ENCODE measurements around the gene REG1A. TPM values are rescaled to one million over a fixed set of nuclear protein-coding genes. Genes with fewer than 3 reads are reported as not detected.

Gene REG1A
- total and polyA plus RNA-seq, 4 donors = 2.3 to 9.2 (median 4.7) TPM; not detected in 1

DNA sequence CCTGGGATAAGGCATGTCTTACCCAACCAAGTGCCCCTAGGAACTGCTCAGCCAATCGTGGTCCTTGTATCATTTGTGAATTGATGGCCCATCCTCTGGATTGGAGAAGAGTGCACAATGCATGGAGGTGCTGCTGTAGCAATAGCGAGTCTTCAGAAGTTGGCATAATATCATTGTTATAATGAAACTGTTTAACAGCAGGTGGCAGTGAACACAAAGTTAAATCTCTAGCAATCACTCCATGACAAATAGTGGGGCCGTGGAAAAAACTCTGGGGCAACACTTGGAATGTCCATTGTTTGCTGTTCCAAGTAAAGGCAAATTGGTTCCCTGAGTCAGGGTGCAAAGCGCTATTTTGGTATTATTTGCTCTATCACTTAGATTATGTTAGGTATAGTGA, 11.4 kb downstream of the REG1A start:
- no peak overlapping the region for H3K4me3 ChIP-seq
- H3K36me3 ChIP-seq (ENCODE audit: control insufficient read depth in 4 of 4, insufficient read depth in 4 of 4, low read length in 4 of 4) = no peaks in the 10 kb centered on the region
- 84 to 86% methylated on average over 4 of the region's 4 CpGs for WGBS, 2 donors
- H3K9ac ChIP-seq (ENCODE audit: insufficient read depth in 1 of 2, low read length in 2 of 2) = no peak overlapping the region
- peaks cover 0 to 1% (median 0%) of the 10 kb centered on the region in 4 donors for H3K9me3 ChIP-seq (ENCODE audit: control insufficient read depth in 4 of 4, insufficient read depth in 3 of 4, low read length in 3 of 4)
- H3K27ac ChIP-seq (ENCODE audit: low read depth in 1 of 2, low read length in 1 of 2) = no peak overlapping the region
- no peaks in the 10 kb centered on the region for H3K4me1 ChIP-seq (ENCODE audit: control insufficient read depth in 5 of 5, insufficient read depth in 5 of 5, low read length in 5 of 5)
- no peaks in the 10 kb centered on the region for H3K27me3 ChIP-seq (ENCODE audit: control insufficient read depth in 3 of 3, insufficient read depth in 3 of 3, low read length in 2 of 3)
- TF ChIP-seq, protein P1, sequence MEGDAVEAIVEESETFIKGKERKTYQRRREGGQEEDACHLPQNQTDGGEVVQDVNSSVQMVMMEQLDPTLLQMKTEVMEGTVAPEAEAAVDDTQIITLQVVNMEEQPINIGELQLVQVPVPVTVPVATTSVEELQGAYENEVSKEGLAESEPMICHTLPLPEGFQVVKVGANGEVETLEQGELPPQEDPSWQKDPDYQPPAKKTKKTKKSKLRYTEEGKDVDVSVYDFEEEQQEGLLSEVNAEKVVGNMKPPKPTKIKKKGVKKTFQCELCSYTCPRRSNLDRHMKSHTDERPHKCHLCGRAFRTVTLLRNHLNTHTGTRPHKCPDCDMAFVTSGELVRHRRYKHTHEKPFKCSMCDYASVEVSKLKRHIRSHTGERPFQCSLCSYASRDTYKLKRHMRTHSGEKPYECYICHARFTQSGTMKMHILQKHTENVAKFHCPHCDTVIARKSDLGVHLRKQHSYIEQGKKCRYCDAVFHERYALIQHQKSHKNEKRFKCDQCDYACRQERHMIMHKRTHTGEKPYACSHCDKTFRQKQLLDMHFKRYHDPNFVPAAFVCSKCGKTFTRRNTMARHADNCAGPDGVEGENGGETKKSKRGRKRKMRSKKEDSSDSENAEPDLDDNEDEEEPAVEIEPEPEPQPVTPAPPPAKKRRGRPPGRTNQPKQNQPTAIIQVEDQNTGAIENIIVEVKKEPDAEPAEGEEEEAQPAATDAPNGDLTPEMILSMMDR (IDR thresholded peaks at IDR 0.05; ENCODE audit: control extremely low read depth, extremely low read depth) = no peak
- ATAC-seq (ENCODE audit: insufficient read depth, low FRiP score) (no peak), DNase-seq (no peak)

DNA sequence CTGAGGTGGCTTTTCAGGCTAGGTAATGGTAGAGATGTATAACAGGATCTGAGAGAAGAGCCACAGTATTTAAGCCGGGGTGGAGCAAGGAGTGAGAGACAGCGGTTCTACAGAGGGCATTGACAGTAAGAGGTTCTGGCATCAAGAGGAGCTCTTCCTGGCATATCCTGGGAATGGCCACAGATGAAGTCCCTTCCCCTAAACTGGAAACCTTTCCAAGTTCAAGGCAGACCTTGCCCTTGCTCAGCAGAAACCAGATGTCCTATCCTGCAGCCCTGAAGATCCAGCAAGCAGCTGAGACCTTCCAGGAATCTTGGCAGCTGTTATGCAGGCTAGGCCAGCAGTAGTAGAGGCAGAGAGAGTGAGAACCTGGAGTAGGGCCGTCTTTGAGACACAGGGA, 18.1 kb downstream of the REG1A start:
- Histone ChIP-seq H3K4me3 (no peak overlapping the region), H3K9ac (ENCODE audit: insufficient read depth in 1 of 2, low read length in 2 of 2) (no peak overlapping the region), H3K36me3 (ENCODE audit: control insufficient read depth in 4 of 4, insufficient read depth in 4 of 4, low read length in 4 of 4) (no peaks in the 10 kb centered on the region), H3K27me3 (ENCODE audit: control insufficient read depth in 3 of 3, insufficient read depth in 3 of 3, low read length in 2 of 3) (no peaks in the 10 kb centered on the region), H3K27ac (ENCODE audit: low read depth in 1 of 2, low read length in 1 of 2) (no peak overlapping the region), H3K4me1 (ENCODE audit: control insufficient read depth in 5 of 5, insufficient read depth in 5 of 5, low read length in 5 of 5) (no peaks in the 10 kb centered on the region), H3K9me3 (ENCODE audit: control insufficient read depth in 4 of 4, insufficient read depth in 3 of 4, low read length in 3 of 4) (peaks cover 0 to 2% (median 0%) of the 10 kb centered on the region in 4 donors)
- TF ChIP-seq, protein P1 (IDR thresholded peaks at IDR 0.05; ENCODE audit: control extremely low read depth, extremely low read depth) = no peak
- 87 to 91% methylated on average over 3 of the region's 3 CpGs for WGBS, 2 donors
- DNase-seq (no peak), ATAC-seq (ENCODE audit: insufficient read depth, low FRiP score) (no peak)

DNA sequence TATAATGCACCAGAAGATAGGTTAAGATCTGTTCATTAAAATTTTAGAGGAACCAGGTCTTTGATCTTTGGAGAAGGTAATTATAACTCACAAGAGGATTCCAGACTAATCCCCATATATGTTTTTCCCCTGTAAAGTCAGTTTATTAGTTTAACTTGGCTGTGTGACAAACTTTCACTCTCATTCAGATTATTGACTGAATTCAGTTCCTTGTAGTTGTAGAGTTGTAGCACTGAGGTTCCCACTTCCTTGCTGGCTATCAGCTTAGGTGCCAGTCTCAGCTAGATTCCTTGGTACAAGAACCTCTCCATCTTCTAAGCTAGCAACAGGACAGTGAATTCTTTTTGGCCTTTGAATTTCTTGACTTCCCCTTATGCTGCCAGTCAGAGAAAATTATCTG, 19.1 kb downstream of the REG1A start:
- DNase-seq (peak in 1 of 3 donors; percentile 1), ATAC-seq (ENCODE audit: insufficient read depth, low FRiP score) (no peak)
- Histone ChIP-seq H3K4me3 (no peak overlapping the region), H3K36me3 (ENCODE audit: control insufficient read depth in 4 of 4, insufficient read depth in 4 of 4, low read length in 4 of 4) (no peaks in the 10 kb centered on the region), H3K9ac (ENCODE audit: insufficient read depth in 1 of 2, low read length in 2 of 2) (no peak overlapping the region), H3K4me1 (ENCODE audit: control insufficient read depth in 5 of 5, insufficient read depth in 5 of 5, low read length in 5 of 5) (no peaks in the 10 kb centered on the region), H3K27me3 (ENCODE audit: control insufficient read depth in 3 of 3, insufficient read depth in 3 of 3, low read length in 2 of 3) (no peaks in the 10 kb centered on the region), H3K9me3 (ENCODE audit: control insufficient read depth in 4 of 4, insufficient read depth in 3 of 4, low read length in 3 of 4) (peaks cover 0 to 2% (median 0%) of the 10 kb centered on the region in 4 donors), H3K27ac (ENCODE audit: low read depth in 1 of 2, low read length in 1 of 2) (no peak overlapping the region)
- TF ChIP-seq, protein P1 (IDR thresholded peaks at IDR 0.05; ENCODE audit: control extremely low read depth, extremely low read depth) = no peak

DNA sequence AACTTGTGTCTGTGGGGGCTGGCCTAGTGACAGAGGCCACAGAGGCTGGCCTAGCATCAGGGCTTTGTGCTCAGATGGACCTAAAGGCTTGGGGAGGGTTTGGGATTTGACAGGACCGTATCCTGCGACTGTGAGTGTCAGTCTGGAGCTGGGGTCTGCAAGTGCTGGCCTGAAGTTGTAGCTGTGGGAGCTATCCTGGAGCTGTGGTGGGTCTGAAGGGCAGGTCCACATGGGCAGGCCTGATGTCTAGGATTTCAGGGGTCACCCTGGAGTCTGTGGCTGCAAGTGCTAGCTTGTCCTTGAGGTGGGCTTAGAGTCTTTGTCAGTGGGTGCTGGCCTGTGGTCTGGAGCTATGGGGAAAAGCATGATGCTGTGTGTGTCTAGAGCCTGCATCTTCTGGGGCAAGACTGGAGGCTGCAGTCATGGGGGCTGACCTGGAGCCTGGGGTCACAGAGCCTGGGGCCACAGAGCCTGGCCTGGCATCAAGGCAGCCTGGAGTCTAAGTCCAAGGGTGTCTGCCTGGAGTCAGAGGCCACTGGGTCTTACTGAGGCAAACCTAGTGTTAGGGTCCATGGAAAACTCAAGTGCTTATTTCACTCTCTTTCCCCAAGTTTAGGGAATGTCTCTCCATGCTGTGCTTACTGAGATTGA, 35.7 kb downstream of the REG1A start:
- DNase-seq = no peak
- Histone ChIP-seq H3K27ac (ENCODE audit: low read depth in 1 of 2, low read length in 1 of 2) (no peak overlapping the region), H3K27me3 (ENCODE audit: control insufficient read depth in 3 of 3, insufficient read depth in 3 of 3, low read length in 2 of 3) (no peaks in the 10 kb centered on the region), H3K4me1 (ENCODE audit: control insufficient read depth in 5 of 5, insufficient read depth in 5 of 5, low read length in 5 of 5) (no peaks in the 10 kb centered on the region), H3K4me3 (no peak overlapping the region), H3K9ac (ENCODE audit: insufficient read depth in 1 of 2, low read length in 2 of 2) (no peak overlapping the region), H3K36me3 (ENCODE audit: control insufficient read depth in 4 of 4, insufficient read depth in 4 of 4, low read length in 4 of 4) (no peaks in the 10 kb centered on the region), H3K9me3 (ENCODE audit: control insufficient read depth in 4 of 4, insufficient read depth in 3 of 4, low read length in 3 of 4) (peaks cover 0 to 8% (median 0%) of the 10 kb centered on the region in 4 donors)
- no peak for ATAC-seq (ENCODE audit: insufficient read depth, low FRiP score)
- 82 to 90% methylated on average over 2 of the region's 2 CpGs for WGBS, 2 donors
- TF ChIP-seq, protein P1 (IDR thresholded peaks at IDR 0.05; ENCODE audit: control extremely low read depth, extremely low read depth) = no peak
